Measurements from ENCODE around the gene APBA2.
A peak's percentile ranks its signal among the peaks of the same experiment; 100 is the strongest.

APBA2 gene

GRCh38 chr15:29110733-29111132, 225.0 kb downstream of the APBA2 start:
- no peak for DNase-seq

GRCh38 chr15:29111705-29112281, 226.0 kb downstream of the APBA2 start:
- DNase-seq = no peak

- peak; percentile 27 for DNase-seq
These were observed 227.8 kb downstream of the APBA2 start for GRCh38 chr15:29113336-29114220.

DNA sequence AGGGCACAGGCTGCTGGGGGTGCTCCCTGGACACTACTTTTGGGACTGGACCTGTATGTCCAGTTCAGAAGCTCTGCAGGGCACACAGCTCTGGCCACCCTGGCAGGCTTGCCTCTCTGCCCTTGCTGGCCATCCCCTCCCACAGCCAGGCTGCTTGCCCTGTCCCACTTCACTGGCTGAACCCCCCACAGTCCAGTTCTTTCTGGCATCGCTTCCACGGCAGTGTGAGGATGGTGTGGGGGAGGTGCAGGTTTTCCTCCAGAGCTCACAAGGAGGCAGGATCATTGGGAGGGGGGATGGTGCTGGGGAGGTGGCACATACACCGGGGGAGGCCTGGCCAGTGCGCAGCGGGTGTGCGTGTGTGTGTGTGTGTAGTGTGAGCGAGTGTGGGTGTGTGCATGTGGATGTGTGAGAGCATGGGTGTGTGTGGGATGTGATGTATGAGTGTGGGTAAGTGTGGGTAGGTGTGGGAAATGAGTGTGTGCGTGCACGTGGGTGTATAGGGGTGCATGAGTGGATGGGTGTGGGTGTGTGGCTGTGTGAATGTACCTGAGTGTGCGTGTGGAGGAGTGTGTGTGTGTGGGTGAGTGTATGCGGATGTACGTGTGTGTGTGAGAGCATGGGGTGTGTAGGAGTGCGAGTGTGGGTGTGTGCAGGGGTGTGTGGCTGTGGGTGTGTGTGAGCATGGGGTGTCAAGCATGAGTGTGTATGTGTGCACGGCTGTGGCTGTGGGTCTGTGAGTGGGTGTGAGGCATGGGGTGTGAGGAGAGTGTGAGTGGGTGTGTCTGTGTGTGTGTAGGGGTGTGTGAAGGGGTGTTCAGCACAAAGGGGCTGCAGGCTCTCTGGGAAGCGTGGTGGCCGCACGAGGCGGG, 228.7 kb downstream of the APBA2 start:
- DNase-seq = no peak

DNA sequence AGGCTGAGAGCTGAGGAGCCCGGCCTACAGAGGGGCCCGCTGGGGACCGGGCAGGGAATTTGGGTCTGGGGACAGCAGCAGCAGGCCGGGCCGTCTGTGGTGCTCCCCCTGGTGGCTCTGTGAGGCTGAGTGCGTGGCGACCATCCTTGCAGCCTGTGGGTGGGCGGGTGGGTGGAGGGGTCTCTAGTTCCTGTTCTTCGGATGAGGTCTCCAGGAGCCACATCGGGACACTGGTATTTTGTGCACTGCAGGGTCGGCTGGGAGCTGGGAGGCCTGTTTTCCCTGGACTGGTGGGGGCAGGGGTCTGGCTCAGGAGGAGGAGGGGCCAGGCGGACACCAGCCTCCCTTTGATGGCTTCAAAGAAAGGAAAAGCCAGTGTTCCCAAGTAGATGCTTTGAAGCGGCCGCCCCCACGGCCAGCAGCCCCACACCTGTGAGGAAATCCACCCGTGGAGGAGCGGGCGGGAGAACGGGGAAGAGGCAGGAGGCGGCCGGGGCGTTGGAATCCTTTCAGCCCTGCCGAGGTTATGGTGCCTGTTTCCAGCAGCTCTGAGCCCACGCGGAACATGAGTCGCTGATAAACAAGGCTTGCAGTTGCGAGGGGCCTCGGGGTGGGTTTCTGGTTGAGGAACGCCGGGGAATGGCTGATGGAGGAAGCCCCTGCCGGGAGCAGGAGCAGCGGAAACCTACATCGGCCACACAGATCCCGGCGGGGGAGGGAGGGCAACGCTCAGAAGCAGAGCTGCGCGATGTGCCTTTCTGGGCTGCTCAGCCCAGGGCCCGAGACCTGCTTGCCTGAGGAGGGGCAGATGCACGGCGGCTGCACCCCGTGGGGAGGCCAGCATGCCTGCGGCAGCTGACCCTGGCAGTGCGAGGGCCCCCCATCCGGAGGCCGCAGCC, 229.6 kb downstream of the APBA2 start:
- peak; percentile 43 for DNase-seq

DNA sequence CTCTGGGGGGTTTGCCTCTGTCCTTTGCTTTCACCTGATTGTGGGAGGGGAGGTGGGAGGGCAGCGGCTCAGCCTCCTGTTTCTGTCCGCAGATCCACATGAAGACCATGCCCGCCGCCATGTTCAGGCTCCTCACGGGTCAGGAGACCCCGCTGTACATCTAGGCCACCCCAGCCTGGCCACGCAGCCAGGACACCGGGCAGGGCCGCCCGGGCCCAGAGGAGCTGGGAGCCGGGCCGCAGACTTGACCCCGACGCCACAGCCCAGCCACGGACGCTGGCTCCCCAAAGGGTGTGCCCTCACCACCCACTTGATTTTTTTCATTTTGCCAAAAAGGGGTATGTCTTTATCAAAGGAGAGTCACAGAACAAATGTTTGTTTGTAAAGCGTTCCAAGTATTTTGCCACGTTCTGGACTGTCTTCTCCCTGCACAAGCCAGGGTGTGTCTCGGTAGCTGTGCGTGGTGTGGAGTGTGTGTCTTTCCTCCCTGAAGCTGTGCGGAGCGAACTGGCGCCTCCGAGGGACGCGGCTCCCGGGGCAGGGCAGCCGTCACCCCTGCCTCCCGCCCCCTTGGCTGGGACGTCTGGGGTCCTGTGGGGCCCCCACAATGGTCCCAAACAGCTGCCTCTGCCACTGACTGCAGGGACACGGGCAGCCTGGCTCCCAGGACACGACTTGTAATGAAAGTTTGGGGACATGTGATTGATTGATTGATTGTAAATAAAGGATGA, 231.4 kb downstream of the APBA2 start:
- DNase-seq = no peak

DNA sequence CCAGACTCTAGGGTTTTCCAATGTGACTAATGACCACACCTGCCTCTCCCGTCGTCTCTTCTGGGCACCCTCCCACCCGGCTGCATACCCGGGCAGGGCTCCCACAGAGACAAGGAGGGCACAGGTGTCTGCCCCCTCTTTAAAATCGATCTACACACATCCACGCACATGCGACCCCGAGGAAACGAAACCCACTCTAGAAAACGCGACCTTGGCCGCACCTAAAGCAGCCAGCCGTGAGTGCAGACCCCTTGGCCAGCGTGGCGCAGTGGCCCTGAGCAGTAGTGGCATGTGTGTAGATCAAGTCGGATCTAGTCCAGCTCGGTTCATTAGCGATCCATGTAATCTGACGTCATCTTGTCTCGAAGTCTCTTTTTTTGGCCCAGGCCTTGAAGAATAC, 232.0 kb downstream of the APBA2 start:
- no peak for DNase-seq

GRCh38 chr15:29119847-29120246, 234.1 kb downstream of the APBA2 start:
- no peak for DNase-seq

DNA sequence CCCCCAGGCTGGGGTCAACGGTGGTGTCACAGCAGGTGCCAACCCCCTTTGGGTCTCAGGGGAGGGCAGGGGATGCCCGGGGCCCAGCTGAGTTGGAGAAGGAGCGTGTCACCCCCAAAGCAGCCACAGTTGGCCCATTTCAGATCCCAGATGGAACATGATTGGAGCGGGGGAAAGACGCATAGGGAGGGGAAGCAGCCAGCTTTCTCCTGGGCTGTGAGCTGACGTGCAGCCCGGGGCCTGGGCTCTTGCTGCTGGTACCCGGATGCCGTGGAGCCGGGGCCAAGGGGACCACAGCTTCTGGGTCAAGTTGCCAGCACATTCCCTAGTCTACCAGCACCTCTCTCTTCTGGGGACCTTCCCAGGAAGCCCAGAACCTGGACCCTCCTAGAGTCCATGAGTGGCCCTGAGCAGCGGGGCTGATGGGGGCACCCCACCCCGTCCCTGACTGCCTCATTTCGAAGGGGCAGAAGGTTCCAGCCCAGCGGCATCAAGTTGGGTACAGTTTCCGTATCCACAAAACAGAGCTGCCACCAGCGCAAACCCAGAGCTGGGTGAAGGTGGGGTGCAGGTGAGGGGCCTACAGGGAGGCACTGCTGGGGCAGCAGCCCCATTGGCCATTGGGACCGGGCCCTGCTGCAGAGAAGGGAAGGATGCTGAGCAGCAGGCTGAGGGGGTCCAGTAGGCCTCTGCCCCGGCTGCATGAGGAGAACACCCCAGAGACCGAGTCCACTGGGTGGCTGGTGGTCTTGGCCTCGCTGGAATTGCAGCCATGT, 235.0 kb downstream of the APBA2 start:
- DNase-seq = no peak

- no peak for DNase-seq
These were observed 235.5 kb downstream of the APBA2 start for GRCh38 chr15:29121369-29121656.

- no peak for DNase-seq
These were observed 236.1 kb downstream of the APBA2 start for GRCh38 chr15:29121907-29122306.

DNA sequence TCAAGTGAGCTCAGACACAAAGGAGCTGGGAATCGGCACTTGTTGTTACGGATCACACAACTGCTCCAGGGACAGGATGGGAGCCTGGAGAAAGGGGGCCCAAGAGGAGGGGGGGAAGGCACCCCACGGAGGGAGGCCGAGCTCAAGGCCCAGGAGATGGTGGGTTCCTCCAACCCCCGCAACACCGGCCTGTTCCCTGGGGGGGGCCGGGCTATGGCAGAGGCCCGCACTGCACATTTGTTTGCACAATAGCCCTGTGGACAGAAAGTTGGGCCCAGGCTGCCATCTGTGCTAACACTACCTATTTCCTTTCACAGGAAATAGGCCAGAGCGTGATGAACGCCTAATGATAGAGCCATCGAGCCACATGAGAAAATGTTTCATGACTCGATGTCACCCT, 236.7 kb downstream of the APBA2 start:
- no peak for DNase-seq

DNA sequence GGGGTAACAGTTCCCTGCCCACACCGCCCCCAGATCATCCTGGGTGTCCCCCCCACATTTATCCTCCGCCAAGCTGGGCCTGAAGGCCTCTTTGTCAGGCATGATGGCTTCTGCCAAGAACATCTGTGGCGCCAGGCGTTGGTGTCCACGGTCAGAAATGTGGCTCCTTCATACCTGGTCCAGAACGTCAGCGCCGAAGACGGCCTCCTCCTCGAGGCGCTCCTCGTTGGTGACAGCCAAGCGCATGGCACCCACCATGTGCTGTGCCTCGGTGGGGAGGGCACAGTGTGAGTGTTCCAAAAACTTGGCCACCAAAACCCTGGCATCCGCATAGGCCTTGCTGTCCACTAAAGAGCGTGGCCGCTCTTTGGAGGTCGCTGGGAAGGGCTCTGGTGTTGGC, 237.4 kb downstream of the APBA2 start:
- DNase-seq = no peak

GRCh38 chr15:29123991-29124390, 238.2 kb downstream of the APBA2 start:
- no peak for DNase-seq

GRCh38 chr15:29124581-29125381, 239.0 kb downstream of the APBA2 start:
- no peak for DNase-seq

- DNase-seq = no peak
These were observed 239.8 kb downstream of the APBA2 start for GRCh38 chr15:29125382-29126207.

DNA sequence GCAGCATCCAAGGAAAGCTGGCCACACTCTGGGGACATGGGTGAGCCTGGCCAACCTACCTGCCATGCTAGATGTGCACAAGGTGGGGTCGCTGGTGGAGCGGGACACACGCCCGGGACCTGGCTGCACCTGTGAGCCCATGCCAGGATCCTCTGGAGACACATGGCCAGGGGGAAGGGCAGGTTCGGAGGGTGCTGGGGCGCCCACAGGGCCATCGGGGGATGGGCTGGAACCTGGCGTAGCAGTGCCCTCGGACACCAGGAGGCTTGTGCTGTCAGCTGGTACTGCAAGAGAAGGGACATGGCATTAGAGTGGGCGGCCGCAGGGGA, 240.4 kb downstream of the APBA2 start:
- DNase-seq = no peak

DNA sequence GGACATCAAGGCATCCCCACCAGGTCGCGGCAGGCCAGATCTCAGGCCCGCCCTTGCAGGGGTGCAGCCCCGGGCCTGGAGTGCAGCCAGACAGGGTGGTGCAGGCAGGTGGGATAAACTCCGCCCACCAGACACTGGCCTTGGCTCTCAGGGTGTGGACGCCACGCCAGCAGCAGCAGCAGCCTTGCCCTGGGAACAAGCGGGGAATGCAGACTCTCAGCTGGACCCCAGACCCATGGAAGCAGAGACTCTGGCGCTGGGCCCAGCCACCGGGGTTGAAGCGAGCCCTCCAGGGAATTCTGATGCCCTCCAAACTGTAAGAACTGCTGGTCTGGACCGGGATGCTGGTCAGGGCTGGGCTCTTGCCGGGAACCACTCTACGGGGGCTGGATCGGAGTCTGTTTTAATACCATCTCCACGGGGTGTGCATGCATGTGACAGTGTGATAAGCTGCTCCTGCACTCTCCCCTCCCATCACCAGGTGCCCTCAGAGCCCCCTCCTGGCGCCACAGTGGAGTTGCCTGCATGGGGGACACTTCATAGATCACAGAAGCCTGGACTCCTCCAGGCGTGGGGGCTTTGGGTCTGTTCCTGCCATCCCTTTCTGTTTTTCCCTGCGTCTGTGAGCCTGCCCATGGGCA, 241.2 kb downstream of the APBA2 start:
- DNase-seq = peak; percentile 29
